Neural cell (in vitro differentiated cells): Measurements from ENCODE around the gene ZNF597. TPM values are rescaled to one million over a fixed set of nuclear protein-coding genes. Genes with fewer than 3 reads are reported as not detected.

Experiments used
- H2AFZ ChIP-seq: fragments of 200-600, 300-800 bp; sonication (generic), shearing (Covaris generic); 2 replicates; pipeline ENCODE4 v1.6.0; 2014; ENCODE audit warnings: low read depth, mild to moderate bottlenecking, antibody characterized with exemption, low read length, moderate library complexity
- H3F3A ChIP-seq: fragments of 200-600 bp; shearing (Covaris generic); 2 replicates; pipeline ENCODE4 v1.6.1; 2016; ENCODE audit warnings: mild to moderate bottlenecking, moderate library complexity, mixed read lengths, antibody characterized with exemption, low read length; ENCODE audit not compliant: insufficient read depth, poor library complexity, severe bottlenecking
- H3K27ac ChIP-seq: fragments of 200-600, 300-800 bp; sonication (generic), shearing (Covaris generic); 2 replicates; pipeline ENCODE4 v1.5.1; 2014; ENCODE audit warnings: mild to moderate bottlenecking, low read length, moderate library complexity
- H3K27me3 ChIP-seq: fragments of 300-800, 200-600 bp; sonication (generic), shearing (Covaris generic); 2 replicates; pipeline ENCODE4 v1.6.0; 2014; ENCODE audit warnings: mild to moderate bottlenecking, low read depth, low read length, moderate library complexity; ENCODE audit not compliant: insufficient read depth
- H3K36me3 ChIP-seq: fragments of 300-800, 200-600 bp; sonication (generic), shearing (Covaris generic); 2 replicates; pipeline ENCODE4 v1.5.1; 2014; ENCODE audit warnings: mild to moderate bottlenecking, antibody characterized with exemption, low read length, moderate library complexity; ENCODE audit not compliant: insufficient read depth
- H3K4me2 ChIP-seq: fragments of 300-800, 200-600 bp; sonication (generic), shearing (Covaris generic); 2 replicates; pipeline ENCODE4 v1.6.0; 2014; ENCODE audit warnings: mild to moderate bottlenecking, low read length
- H3K4me3 ChIP-seq: fragments of 300-800, 200-600 bp; sonication (generic), shearing (Covaris generic); 2 replicates; pipeline ENCODE4 v1.5.1; 2014; ENCODE audit warnings: mild to moderate bottlenecking, low read length, moderate library complexity
- H3K79me2 ChIP-seq: fragments of 200-600 bp; shearing (Covaris generic); replicated peaks from 2 replicates; pipeline ENCODE4 v1.6.0; 2014; ENCODE audit warnings: mild to moderate bottlenecking, low read length, moderate library complexity; ENCODE audit not compliant: insufficient read depth
- H3K9ac ChIP-seq: fragments of 300-800, 200-600 bp; sonication (generic), shearing (Covaris generic); 2 replicates; pipeline ENCODE4 v1.6.1; 2016; ENCODE audit warnings: mild to moderate bottlenecking, low read length, mixed read lengths
- H3K9me2 ChIP-seq: fragments of 200-600 bp; shearing (Covaris generic); 2 replicates; pipeline ENCODE4 v1.6.1; 2016; ENCODE audit warnings: mild to moderate bottlenecking, low read length, mixed read lengths; ENCODE audit not compliant: insufficient read depth
- H3K9me3 ChIP-seq: fragments of 200-600, 300-800 bp; sonication (generic), shearing (Covaris generic); 2 replicates; pipeline ENCODE4 v1.6.1; 2016; ENCODE audit warnings: mild to moderate bottlenecking, mixed run types, low read length, moderate library complexity, mixed read lengths
- H4K20me1 ChIP-seq: fragments of 200-600 bp; shearing (Covaris generic); 2 replicates; pipeline ENCODE4 v1.6.1; 2016; ENCODE audit warnings: mild to moderate bottlenecking, mixed run types; ENCODE audit not compliant: insufficient read depth
- EP300 ChIP-seq: fragments of 450-650 bp; conservative IDR thresholded peaks from 2 replicates; pipeline ENCODE4 v1.6.1; 2014; ENCODE audit warnings: antibody characterized with exemption, mild to moderate bottlenecking, moderate library complexity; ENCODE audit not compliant: poor library complexity, severe bottlenecking
- EZH2 ChIP-seq: fragments of 200-600, 300-800 bp; shearing (Covaris generic), sonication (generic); IDR thresholded peaks from 2 replicates; pipeline ENCODE4 v1.6.1; 2014; ENCODE audit warnings: antibody characterized with exemption, low read length, borderline replicate concordance, mild to moderate bottlenecking; ENCODE audit not compliant: insufficient read depth, poor library complexity, severe bottlenecking
- MXI1 ChIP-seq: fragments of 450-650 bp; conservative IDR thresholded peaks from 2 replicates; pipeline ENCODE4 v1.6.1; 2014; ENCODE audit warnings: antibody characterized with exemption, mild to moderate bottlenecking; ENCODE audit not compliant: poor library complexity, severe bottlenecking
- POLR2AphosphoS5 ChIP-seq: IDR thresholded peaks from 2 replicates; pipeline ENCODE4 v1.6.1; 2012
- RAD21 ChIP-seq: fragments of 450-650 bp; conservative IDR thresholded peaks from 2 replicates; pipeline ENCODE4 v1.6.1; 2014; ENCODE audit warnings: antibody characterized with exemption, mild to moderate bottlenecking, moderate library complexity
- SMC3 ChIP-seq: fragments of 450-650 bp; conservative IDR thresholded peaks from 2 replicates; pipeline ENCODE4 v1.6.1; 2014; ENCODE audit warnings: antibody characterized with exemption, mild to moderate bottlenecking, moderate library complexity; ENCODE audit not compliant: poor library complexity
- TAF1 ChIP-seq: IDR thresholded peaks from 2 replicates; pipeline ENCODE4 v1.6.1; 2012; ENCODE audit warnings: low read depth
- polyA plus RNA-seq: library from polyadenylated mRNA; depleted of rRNA; stranded (reverse); fragments of >200 nt; gene quantifications from 2 replicates; pipeline ENCODE4 v1.2.3, GENCODE V29; 2014
- TF ChIP-seq, protein P1 (sequence below): fragments of 450-650 bp; IDR thresholded peaks from 2 replicates; pipeline ENCODE4 v1.5.1; 2014; ENCODE audit warnings: antibody characterized with exemption, mild to moderate bottlenecking, moderate library complexity; ENCODE audit not compliant: poor library complexity, severe bottlenecking
- TF ChIP-seq, protein P2 (sequence below): IDR thresholded peaks from 2 replicates; pipeline ENCODE4 v1.6.1; 2012; ENCODE audit warnings: borderline replicate concordance

Gene ZNF597
- polyA plus RNA-seq, 1 donor from 2014 or later, result 2.0 TPM

DNA sequence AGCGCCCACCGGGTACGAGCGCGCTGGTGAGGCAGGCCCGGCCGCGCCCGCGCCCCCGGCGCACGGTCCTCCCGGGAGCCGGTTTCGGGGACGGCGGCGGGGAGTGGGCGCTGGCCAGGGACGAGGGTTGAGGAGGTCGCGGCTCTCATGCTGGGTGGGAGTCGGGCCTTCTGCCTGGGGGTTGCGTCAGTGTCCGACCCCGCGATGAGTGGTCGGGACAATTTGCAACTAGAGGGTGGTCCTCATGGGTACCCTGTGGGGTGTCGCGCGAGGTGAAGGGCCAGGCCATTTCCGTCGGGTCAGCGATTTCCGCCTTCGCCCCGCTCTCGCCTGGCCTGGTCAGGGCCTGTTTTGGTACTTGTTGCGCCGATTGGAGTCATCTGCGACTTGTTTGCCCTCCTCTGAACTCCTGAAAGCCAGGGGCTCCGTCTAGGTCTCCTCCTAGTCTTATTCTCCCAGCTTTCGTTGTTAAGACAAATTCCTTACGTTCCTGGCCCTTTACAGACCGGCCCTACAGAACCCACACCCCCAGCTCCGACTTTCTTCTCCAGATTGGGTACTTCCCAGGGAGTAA, 15.1 kb upstream of the ZNF597 start:
- TF ChIP-seq EP300, result no peak
- TF ChIP-seq, protein P1, sequence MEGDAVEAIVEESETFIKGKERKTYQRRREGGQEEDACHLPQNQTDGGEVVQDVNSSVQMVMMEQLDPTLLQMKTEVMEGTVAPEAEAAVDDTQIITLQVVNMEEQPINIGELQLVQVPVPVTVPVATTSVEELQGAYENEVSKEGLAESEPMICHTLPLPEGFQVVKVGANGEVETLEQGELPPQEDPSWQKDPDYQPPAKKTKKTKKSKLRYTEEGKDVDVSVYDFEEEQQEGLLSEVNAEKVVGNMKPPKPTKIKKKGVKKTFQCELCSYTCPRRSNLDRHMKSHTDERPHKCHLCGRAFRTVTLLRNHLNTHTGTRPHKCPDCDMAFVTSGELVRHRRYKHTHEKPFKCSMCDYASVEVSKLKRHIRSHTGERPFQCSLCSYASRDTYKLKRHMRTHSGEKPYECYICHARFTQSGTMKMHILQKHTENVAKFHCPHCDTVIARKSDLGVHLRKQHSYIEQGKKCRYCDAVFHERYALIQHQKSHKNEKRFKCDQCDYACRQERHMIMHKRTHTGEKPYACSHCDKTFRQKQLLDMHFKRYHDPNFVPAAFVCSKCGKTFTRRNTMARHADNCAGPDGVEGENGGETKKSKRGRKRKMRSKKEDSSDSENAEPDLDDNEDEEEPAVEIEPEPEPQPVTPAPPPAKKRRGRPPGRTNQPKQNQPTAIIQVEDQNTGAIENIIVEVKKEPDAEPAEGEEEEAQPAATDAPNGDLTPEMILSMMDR, result no peak
- TF ChIP-seq MXI1, result no peak
- no peak for TF ChIP-seq RAD21
- no peak for TF ChIP-seq EZH2
- TF ChIP-seq POLR2AphosphoS5, result no peak
- no peak for TF ChIP-seq TAF1
- TF ChIP-seq SMC3, result no peak
- TF ChIP-seq, protein P2, sequence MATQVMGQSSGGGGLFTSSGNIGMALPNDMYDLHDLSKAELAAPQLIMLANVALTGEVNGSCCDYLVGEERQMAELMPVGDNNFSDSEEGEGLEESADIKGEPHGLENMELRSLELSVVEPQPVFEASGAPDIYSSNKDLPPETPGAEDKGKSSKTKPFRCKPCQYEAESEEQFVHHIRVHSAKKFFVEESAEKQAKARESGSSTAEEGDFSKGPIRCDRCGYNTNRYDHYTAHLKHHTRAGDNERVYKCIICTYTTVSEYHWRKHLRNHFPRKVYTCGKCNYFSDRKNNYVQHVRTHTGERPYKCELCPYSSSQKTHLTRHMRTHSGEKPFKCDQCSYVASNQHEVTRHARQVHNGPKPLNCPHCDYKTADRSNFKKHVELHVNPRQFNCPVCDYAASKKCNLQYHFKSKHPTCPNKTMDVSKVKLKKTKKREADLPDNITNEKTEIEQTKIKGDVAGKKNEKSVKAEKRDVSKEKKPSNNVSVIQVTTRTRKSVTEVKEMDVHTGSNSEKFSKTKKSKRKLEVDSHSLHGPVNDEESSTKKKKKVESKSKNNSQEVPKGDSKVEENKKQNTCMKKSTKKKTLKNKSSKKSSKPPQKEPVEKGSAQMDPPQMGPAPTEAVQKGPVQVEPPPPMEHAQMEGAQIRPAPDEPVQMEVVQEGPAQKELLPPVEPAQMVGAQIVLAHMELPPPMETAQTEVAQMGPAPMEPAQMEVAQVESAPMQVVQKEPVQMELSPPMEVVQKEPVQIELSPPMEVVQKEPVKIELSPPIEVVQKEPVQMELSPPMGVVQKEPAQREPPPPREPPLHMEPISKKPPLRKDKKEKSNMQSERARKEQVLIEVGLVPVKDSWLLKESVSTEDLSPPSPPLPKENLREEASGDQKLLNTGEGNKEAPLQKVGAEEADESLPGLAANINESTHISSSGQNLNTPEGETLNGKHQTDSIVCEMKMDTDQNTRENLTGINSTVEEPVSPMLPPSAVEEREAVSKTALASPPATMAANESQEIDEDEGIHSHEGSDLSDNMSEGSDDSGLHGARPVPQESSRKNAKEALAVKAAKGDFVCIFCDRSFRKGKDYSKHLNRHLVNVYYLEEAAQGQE, result no peak
- H3F3A ChIP-seq, result no peaks in the 10 kb centered on the region
- no peaks in the 10 kb centered on the region for H3K36me3 ChIP-seq
- H3K4me2 ChIP-seq, result peak overlapping the region; percentile 52
- H2AFZ ChIP-seq, result no peak overlapping the region
- peaks cover 45% of the 10 kb centered on the region for H3K79me2 ChIP-seq
- no peaks in the 10 kb centered on the region for H3K9me2 ChIP-seq
- H3K9me3 ChIP-seq, result no peaks in the 10 kb centered on the region
- H3K27me3 ChIP-seq, result no peaks in the 10 kb centered on the region
- H3K27ac ChIP-seq, result no peak overlapping the region
- H3K4me3 ChIP-seq, result peak overlapping the region; percentile 96
- peak overlapping the region; percentile 92 for H3K9ac ChIP-seq
- H4K20me1 ChIP-seq, result no peaks in the 10 kb centered on the region

DNA sequence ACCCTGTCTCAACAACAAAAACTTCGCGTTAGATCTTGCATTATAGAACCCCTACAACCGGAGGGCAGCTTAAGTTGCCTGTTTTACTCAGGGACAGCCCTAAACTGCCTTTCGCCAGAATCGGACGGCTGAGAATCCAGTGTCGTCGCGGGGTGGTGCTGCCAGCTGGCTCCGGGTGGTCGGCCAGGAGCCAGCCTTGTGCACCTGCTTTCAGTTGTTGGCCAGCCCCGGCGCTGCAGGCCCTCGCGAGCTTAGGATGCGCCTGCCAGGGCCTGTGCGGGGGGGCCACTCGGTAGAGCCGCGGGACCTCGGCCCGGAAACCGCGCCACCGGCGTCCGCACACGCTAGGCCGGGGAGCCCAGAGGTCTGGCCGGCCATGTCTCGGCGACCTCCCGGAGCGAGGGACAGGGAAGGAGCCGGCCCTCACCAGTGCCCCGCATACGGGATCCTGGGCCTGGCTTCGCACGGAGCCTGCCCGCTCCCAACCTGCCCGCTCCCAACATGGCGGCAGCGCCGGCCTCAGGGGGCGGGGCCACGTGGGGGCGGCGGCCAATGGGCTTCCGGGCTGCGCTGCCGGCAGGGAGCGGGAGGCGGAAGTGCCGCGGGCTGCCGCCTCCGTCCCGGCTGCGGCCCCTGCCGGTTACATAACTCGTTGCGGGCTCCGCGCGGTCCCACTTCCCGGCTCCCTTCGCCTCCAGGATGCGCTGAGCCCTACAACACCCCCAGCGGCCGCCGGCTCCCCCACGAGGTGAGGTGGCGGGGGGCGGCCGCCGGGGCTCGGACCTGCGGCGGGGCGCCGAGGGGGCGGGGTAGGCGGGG, 14.3 kb upstream of the ZNF597 start:
- Histone ChIP-seq H3K36me3 (no peaks in the 10 kb centered on the region), H2AFZ (peak overlapping the region; percentile 40), H3K4me3 (peak overlapping the region; percentile 96), H3K4me2 (peak overlapping the region; percentile 29), H3F3A (no peaks in the 10 kb centered on the region), H4K20me1 (no peaks in the 10 kb centered on the region), H3K9me3 (no peaks in the 10 kb centered on the region), H3K79me2 (peaks cover 39% of the 10 kb centered on the region), H3K27me3 (no peaks in the 10 kb centered on the region), H3K9ac (peak overlapping the region; percentile 92), H3K27ac (peak overlapping the region; percentile 90), H3K9me2 (no peaks in the 10 kb centered on the region)
- TF ChIP-seq SMC3 (peak; percentile 67), MXI1 (peak; percentile 77), RAD21 (peak; percentile 59), EZH2 (no peak), TAF1 (peak; percentile 43), POLR2AphosphoS5 (peak; percentile 89), EP300 (peak; percentile 73)
- TF ChIP-seq, protein P2, result peak; percentile 38
- TF ChIP-seq, protein P1, result peak; percentile 70
